ENCODE results near the gene SFRP4.

SFRP4 gene

DNA sequence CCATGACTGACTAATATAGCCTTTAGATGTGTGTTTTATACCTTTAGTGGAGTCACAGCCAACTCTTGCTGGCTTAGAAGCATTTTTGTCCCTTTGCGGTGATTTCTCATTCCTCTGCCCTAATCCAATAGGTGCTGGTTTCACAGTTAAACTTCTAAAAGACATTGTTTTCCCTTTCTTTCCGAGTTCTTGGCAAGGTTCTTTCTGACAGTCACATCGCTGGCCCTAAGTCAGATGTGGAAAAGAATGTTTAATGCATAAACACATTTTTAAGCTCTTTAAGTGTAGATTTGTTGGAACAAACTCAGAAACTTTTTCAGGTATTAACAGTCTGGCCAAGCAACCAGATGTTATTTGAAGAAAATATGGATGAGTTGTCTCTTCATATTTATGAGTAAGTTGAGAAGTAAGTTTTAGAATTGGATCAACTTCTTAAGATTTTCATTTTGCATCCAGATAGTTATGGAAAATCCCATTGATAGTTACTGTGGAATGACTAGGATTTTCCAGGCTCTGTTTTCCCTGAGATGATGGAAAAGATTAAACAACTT lies 7.9 kb upstream of the SFRP4 start:
- DNase-seq: no peak

DNA sequence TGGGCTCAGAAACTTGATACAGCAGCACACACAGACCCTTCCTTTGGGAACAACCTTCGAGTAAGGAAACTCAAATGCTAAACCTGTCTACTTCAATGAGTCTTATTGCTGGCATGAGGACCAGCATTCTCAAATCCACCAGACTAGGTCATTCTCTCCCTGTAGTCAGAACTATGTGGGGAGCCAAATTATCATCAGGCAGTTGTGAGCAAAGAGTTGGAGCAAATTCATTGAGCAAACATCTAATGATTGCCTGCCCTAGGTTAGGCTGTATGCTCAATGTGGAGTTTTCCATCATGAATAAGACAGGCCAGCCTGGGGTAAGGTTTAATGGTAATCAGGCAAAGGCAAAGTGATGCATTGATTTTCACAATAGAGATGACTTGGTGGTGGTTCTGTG lies 7.4 kb upstream of the SFRP4 start:
- no peak for DNase-seq

DNA sequence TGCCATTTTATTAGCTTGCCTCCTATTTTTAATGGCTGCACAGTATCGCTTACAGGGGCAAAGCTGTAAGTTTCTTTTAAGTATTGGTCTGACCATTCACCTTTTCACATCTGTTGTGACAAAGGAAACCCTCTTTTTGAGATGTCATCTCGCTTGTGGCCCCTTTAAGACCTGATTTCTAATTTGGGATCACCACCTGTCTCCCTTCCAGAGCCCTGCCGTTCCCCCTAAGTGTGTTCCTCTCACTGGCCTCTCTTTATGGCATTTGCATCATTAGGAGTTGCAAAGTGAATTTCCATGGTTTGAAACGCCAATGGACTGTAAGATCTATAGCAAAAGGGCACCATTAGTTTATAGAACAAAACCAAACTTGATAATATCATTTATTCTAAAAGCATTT lies 5.3 kb upstream of the SFRP4 start:
- DNase-seq: no peak

DNA sequence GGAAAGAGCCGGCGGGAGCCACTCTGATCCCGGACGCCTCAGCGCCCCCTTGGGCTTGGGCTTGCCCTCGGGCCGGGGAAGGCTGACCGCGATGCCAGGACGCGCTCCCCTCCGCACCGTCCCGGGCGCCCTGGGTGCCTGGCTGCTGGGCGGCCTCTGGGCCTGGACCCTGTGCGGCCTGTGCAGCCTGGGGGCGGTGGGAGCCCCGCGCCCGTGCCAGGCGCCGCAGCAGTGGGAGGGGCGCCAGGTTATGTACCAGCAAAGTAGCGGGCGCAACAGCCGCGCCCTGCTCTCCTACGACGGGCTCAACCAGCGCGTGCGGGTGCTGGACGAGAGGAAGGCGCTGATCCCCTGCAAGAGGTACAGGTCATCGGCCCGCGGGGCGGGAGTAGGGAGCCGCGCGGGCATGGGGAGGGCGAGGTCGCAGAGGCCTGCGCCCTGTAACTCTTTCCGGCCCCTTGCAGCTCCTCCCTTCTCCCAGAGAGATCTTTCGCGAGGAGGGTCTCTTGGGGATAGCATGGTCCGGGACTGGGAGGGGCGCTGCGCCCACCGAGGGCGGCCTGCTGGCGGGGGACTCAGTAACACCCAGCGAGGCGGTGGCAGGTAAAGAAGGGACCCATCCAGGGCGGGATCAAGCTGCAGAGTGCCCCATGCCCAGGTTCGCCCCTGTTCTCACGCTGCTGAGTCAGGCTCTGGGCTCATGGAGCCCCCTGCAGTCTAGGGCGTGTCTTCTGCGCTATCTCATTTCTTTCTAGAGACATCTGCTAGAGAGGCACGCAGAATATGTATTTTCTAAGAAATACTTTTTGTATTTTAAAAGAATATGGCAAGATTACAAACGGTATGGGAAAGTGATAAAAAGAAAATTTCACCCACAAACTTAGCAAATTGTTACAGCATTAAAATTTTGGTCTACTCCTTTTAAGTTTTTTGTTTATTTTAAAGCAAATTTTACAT lies 4.5 kb upstream of the SFRP4 start:
- DNase-seq: peak; percentile 73

DNA sequence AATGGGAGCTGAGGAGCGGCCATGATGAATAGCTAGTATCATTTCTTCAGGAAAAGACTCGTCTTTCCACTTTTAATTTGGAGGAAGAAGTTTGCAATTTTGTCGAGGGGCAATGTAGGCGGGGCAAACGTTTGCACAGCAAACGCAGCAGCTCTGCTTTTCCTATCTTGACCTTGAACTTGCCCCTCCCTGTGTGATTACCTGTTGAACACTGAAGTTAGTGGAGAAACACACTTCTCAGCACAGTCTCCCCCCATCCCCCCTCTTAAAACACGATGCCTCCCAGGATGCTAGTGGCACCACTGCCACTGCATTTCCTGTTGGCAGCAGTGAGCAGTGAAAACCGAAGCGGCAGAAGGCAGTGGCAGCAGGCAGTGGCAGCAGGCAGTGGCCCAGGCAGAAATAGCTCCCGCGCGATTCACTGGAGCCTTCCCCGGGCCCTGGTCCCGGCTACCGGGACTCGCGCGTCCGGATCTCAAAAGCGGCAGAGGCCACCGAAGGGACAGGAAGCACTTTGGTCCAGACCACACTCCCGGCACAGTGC lies 3.8 kb upstream of the SFRP4 start, which contains the start of gene EPDR1:
EPDR1 (plus strand) TSS at position 336 of the 544 bp plus-strand sequence. CDS start 300 bp downstream, outside the sequence.
- DNase-seq: peak; percentile 68

DNA sequence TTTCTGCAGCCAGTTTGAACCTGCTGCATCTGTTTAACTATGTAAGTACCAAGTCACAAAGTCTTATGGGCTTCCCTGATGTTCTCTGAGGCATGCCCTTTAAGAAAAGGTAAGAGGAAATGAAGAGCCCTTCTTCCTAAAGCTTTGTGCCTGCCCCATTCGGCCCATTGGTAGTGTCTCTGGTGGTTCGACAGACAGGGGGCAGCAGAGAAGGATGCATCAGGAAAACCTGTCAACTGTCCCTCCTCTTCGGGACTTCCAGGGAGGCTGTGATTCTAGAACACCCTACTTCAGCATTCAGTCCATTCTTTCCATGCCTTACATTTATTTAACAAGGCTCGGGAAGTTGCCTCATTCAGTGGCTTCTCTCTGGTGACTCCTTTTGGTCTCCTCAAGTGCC lies 1.9 kb upstream of the SFRP4 start:
- no peak for DNase-seq

DNA sequence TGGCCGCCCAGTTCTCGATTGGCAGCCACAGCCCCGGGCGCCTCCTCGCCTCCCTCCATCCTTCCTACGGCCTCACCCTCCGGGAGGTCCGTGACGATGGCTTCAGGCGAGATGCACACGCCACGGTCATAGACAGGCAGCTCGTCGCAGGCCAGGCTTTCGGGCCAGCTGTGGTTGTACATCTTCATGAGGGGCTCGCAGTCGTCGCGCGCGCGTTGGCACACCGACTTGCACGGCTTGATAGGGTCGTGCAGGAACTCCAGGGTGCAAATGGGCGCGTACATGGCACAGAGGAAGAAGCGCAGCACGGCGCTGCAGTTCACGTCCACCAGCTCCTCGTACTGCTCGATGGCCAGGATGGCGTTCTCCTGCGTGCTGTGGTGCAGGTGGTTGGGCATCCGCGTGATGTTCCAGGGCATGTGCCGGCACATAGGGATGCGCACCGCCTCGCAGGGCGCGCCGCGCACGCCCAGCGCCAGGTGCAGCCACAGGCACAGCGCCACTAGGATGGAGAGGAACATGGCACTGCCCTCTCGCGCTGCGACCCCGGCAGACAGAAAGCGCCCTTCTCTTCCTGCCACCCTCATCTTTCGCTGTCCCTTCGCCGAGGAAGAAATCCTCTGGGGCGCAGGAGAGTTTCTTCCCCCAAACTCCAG lies 472 bp downstream of the SFRP4 start:
- no peak for DNase-seq

DNA sequence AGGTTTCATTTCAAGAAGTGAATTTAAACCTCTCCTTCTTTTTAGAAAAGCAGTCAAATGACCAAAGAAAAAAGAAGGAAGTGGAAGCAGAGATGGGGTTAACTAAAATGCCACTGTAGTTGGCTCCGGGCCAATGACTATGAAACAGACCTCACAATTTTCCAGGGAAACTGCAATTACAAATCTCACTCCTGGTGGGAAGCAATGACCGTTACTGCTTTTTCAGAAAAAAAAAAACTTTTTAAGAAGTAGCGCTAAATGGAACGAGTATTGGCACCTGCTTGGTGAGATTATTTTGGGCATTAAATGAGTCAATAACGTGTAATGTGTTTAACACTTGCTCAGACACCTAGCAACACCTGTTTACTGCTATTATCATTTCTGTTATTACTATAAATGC lies 1.2 kb downstream of the SFRP4 start:
- no peak for DNase-seq

DNA sequence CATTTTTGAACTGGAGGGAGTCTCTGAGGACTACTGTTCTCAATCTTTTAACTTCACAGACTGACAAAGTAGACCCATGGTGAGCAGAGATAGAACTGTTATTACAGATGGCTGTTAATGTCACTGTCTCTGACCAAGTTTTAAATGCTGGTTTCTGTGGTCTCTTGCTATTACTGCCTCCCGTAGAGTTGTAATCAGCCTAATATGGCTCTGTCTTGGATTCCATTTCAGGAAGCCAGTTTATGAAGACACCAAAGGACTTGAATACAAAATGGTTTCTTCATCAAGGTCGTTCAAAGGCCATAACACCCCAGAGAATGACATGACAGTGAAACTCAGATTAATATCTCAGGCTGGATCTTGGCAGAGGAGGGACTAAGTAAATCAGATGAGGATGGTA lies 3.9 kb downstream of the SFRP4 start:
- DNase-seq: no peak

DNA sequence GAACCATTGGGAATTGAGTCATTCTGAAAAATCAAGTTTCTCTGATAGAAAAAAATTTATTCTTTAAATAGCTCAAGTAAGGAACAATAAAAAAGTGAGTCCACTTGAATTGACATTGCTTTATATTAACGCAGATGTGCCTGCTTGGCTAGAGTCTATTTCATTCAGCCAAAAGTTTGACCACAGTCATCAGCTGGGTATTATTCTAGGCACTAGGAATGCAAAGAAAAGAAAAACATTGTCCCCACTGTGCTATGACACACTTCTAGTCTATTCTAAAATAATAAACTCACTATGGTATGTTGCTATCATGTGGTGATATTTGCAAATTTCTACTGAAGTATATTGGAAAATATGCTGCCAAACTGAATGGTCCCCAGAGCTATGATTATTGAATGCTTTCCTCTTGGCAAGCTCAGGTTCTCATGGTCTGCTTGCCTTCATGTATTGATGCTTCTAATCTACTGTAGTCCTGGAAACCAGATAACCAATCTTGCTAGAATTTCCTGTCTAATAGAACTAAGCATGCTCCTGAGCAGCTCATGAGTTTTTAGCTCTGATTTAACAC lies 8.3 kb downstream of the SFRP4 start:
- DNase-seq: no peak

DNA sequence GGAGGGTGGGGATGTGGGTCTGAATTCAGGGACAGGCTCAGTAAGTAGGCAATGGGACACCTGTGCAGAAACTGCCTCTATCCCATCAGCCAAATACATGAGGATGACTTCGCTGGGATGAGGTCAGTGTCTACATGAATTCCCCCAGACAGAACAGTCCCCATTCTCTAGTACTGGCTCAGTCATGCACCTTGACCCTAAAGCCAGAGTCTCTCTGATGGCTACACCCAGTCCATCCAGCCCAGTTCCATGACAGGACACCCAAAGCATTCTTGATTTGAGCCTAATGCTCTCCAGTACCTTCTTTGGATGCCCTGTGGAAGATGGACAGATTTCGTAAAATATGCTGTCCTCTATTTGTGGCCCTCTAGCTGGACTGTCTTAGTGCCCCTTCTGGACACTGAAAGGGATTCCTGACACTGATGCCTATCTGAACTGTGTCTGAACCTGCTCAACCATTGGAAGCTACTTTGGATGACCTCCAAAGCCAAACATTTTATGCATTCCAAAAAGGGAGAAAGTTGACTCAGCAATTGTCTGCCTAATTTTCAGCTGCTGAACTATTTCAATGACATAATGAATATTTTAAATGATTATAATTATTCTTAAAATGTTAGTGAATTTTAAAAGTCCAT lies 14.6 kb downstream of the SFRP4 start:
- DNase-seq: no peak

DNA sequence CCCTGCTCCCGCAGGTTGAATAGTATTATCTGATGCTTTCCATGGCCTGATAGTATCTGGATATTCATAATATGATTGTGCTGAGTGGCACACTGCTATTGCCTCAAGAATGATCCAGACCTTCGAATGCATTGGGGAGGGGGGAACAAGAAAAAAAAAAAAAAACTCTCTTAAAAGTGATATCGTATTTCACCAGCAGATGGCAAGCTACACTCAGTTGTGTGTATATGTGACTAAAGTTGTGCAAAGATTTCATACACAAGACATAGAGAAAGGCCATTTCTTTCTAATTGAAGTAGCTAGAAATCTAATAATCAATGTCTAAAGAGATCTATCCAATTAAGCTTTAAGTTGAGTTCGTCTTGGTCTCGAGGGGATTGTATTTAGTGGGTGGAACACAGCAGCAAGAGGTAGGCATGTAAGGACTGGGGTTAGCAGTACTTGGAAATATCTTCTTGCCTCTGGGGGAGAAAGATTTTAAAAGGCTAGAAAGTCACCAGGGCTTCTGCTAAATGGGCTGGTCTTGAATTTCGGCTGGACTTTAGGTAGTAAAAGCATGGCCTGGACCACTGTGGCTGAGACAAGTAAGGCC lies 15.3 kb downstream of the SFRP4 start:
- DNase-seq: peak; percentile 72

DNA sequence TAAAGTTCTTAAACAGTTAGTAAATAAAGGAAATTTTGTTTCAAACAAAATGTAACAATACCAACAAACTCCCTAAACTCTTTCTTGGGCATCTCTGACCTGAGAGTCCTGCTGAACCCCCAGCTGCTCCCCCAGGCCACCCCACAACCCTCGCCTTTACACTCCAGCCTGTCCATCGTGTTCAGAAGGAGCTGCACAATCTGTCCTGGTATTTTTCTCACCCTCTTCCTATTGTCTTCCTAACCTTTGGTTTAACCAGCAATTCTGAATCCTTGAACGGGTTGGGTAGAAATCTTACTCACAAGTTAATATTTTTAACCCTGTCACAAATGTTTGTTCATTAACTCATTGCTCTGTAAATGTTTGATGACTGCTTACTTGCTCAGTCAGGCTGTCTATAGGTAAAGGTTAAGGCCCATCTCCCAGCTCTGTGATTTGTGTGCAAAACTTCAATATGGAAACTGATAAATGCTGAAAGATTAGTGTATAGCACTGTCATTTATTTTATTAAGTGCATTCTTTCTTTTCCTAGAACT lies 16.8 kb downstream of the SFRP4 start:
- DNase-seq: no peak

DNA sequence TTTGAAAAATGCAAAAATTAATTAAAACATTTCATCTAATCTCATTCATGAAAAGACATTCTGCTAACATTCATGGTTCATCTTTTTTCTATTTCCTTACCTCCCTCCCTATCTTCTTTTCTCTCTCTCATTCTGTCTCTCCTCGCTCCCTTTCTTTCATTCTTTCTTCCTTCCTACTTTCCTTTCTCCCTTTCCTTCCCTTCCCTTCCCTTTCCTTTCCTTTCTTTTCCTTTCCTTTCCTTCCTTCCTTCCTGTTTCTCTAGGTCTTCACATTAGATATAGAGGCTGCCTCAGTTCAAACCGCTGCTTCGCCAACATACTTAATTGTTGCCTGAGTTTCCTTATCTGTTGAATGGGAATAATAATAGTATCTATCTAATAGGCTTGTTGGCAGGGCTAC lies 21.9 kb downstream of the SFRP4 start:
- no peak for DNase-seq

DNA sequence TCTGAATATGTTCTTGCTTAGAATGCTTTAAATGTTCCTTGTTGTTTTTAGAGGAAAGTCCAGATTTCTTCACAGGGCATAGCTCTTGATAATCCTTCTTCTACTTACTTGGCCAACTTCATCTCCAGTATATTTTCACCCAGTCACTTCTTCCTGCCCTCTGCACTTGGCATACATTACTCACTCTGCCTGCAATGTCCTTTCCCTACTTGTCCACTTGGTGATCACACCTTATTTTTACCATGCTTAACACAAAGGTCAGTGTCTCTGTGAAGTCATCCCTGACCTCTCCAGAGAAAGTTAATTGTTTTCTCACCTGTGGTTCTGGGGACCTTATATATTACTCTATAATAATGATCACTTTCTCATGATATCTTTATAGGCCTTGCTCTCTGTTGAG lies 23.3 kb downstream of the SFRP4 start:
- DNase-seq: no peak

DNA sequence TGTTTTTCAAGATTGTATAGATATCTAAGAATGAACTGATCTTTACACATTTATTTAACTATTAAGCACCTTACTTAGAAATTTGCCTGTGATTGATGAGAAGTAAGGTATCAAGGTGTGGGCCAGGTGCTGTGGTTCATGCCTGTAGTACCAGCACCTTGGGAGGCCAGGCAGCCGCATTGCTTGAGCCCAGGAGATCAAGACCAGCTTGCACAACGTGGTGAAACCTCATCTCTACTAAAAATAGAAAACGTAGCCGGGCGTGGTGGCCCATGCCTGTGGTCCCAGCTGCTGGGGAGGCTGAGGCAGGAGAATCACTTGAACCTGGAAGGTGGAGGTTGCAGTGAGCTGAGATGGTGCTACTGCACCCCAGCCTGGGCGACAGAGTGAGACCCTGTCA lies 34.5 kb downstream of the SFRP4 start:
- no peak for DNase-seq
